DMS53 treated with DMSO at 0.1 percent for 48 hours (cell line): ENCODE data around the gene INSYN1.
"Not testable (repeated sequence)": the region's sequence is repeated elsewhere in the genome, so short reads cannot be mapped to it uniquely, and the experiment has no call there.

Experiments
- DNase-seq: peaks from one replicate; lab custom pipeline; 2025; ENCODE audit not compliant: unreplicated experiment; lab: John Stamatoyannopoulos, UW

The INSYN1 gene

GRCh38 chr15:73753250-73754130 lies at the start of gene INSYN1:
TSS of gene INSYN1 (minus strand) at chr15:73753351. CDS start at chr15:73751130, 2,221 bp downstream.
- DNase-seq: no peak

GRCh38 chr15:73802431-73803041 lies 49.4 kb upstream of the INSYN1 start:
- no peak for DNase-seq

DNA sequence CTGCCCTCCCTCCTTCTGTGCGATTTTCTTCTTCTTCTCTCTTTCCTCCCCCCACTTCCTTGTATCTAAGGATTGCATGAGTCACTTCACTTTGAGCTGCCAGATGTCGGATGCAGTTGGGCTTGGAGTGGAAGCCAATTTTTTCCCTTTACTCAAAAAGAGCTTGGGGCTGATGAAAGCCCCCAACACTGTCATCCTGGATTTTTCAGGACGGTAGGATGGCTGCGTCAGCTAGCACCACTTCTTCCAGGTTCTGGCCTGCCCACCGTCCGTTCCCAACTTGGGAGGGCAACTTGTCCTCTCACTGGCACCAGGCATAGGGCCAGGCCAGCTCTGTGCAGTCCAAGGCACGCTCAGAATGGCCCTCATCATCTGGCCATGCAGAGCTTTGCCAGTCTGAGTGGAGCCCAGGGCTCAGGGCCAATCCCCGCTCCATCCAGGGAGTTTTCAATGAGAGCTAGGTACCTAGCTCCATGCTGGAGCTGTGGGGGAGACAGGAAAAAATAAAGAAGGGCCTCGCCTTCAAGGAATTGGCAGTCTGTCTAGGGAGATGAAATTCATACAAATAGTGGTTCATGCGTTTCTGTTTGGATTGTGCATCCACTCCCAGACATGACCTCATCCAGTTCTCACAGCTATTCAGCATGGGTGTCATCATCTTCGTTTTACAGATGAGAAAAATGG lies 47.7 kb upstream of the INSYN1 start:
- peak; percentile 2 for DNase-seq

GRCh38 chr15:73799466-73799865 lies 46.3 kb upstream of the INSYN1 start:
- DNase-seq: no peak

DNA sequence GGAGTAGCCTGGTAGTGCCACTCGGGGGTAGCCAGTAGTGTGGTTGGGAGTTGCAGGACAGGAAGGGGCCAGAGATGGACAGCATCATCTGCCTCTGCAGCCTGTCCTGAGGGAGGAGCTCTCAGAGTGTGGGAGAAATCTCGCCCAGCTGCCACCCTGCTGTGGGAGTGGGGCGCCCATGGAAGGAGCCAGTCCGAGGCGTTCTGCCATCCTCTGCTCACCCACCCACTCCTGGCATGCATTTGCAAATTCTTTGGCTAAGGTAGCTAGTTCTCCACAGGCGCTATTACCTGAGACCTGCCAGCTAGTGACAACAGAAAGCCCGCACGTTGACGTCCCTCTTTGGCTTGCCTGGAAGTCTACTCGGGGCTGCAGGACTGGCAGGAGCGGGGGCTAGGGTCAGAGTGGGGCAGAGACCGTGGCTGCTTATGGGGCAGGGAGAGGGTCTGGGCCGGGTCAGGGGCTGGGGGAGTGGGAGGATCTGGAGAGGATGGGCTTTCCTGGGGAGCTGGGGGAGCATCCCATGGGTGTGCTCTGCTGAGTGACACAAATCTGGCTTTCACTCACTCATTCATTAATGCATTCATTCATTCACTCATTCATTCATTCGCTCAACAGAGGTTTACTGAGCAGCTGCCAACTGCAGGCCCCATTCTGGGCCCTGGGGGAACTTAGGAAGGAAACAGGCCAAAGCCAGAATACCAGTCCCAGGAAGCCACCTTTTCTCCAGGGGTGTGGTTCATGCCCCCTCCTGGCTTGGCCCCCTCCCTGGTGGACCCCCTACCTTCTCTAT lies 44.4 kb upstream of the INSYN1 start:
- no peak for DNase-seq

- no peak for DNase-seq
Observed at GRCh38 chr15:73796331-73796831, 43.2 kb upstream of the INSYN1 start.

DNA sequence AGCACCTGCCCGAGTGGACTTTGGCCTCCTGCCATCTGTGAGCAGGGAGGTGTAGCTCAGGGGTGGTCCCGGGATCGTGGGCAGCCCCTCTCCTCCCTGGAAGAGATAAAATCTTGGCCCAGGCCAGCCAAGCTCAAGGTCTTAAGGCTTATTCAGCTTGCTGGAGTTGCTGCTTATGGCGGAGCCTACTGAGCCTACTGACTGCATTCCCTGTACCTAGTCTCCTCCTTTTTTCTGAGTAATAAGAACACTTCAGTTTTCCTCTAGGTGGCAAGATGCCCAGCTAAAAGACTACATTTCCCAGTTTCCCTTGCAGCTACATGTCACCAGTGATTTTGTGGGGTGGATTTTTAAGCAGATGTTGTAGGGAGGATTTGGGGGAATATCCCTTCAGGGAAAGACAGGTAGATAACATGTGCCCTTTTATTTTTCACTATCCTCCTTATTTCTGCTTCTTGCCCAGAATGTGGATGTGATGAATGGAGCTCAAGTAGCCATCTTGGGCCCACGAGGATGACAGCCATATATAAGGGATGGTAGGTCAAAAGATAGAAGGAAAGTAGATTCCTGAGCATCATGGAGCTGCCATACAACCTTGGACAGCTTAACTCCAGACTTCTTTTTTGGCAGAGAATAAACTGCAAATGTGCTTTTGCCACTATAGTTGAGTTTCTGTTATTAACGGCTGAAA lies 41.4 kb upstream of the INSYN1 start:
- DNase-seq: peak; percentile 7

DNA sequence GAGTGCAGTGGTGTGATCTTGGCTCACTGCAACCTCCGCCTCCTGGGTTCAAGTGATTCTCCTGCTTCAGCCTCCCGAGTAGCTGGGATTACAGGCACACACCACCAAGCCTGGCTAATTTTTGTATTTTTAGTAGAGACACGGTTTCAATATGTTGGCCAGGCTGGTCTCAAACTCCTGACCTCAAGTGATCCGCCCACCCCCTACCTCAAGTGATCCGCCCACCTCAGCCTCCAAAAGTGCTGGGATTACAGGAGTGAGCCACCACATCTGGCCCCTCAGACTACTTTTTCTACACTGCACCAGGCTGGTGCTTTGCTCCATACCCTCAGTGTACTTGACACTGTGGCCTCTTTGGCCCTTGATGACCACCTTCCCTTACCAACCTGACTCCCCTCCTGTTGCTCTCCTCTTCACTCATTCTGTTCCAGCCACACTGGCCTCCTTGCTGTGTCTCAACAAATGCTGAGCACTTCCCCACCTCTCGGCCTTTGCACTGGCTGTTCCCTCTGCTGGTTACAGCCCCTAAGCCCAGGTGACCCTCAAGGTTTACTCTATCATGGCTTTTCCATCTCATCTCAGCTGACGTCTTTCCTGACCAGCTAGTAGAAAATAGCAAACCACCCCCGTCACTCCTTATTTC lies 39.9 kb upstream of the INSYN1 start:
- DNase-seq: not testable (repeated sequence)

DNA sequence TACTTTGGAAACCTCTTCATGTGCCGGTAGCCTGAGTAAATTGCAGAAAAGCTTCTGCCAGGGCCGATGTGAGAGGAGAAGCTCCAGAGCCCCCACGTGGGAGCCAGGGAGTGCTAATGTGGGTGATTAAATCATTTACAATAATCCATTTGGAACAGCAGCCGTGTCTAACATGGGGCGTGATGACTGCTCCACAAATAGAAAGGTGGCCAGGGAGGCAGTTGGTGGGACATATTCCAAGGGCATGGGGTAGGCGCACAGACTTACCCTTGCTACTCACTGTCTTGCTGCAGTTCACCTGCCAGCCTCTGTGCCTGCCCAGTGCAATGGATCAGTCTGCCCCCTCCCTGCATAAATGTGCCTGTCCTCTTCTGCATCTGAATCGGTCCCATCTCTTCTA lies 39.3 kb upstream of the INSYN1 start:
- no peak for DNase-seq

GRCh38 chr15:73789521-73790240 lies 36.5 kb upstream of the INSYN1 start:
- DNase-seq: no peak

DNA sequence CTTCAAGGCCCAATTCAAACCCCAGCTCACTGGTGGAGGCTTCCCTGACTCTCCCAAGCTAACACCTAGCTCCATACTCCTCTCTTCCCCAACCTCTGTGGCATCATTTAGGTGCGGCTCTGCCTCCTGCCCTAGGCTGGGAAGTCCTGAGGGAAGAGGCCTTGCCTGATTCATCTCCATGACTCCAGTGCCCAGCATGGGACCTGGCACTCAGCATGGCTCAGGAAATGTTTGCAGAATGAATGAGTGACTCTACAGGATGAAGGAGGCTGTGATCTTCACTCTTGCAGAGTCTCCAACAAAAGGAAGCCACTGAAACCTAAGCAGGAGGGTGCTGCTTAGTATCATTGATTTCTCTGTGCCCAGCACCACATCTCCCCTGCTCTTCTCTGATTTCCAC lies 34.5 kb upstream of the INSYN1 start:
- DNase-seq: no peak

- DNase-seq: no peak
Observed at GRCh38 chr15:73786538-73786937, 33.4 kb upstream of the INSYN1 start.

DNA sequence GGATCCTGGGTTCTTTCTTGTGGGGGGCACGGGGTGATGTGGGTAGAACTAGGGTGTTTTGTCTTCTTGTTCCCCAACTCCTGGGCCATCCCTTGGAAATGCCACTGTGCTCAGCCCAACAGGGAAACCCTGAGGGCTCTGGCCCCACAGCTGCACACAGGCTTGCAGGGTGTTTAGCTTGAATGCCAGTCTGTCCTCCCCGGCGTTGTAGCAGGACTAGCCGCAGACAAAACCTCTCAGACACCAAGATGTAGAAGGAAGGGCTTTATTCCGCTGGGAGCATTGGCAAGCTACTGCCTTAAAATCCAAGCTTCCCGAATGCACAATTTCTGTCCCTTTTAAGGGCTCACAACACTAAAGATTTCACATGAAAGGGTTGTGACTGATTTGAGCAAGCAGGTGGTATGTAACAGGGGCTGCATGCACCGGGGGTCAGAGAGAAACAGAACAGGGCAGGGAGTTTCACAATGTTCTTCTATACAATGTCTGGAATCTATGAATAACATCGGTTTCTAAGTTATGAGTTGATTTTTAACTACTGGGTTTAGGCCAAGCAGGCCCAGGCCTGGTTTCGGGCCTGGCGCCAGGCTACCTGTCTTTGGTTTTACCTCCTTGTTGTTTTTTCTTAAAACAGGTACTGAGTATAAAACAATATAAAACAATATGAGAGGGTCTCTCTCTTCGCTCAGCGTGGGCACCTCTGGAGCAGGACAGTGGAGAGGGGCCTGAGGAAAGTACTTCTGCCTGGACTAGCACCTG lies 32.3 kb upstream of the INSYN1 start:
- DNase-seq: not testable (repeated sequence)

- no peak for DNase-seq
Observed at GRCh38 chr15:73784291-73784690, 31.1 kb upstream of the INSYN1 start.

- DNase-seq: no peak
Observed at GRCh38 chr15:73782344-73782959, 29.3 kb upstream of the INSYN1 start.

- DNase-seq: peak; percentile 2
Observed at GRCh38 chr15:73781038-73781925, 28.1 kb upstream of the INSYN1 start.

- DNase-seq: no peak
Observed at GRCh38 chr15:73779974-73780373, 26.8 kb upstream of the INSYN1 start.
